Neutrophil (primary cell): Measurements from ENCODE around the gene COLEC12.

Experiments used
- H3K27ac ChIP-seq: fragments of 200-600 bp; sonication (generic); 2 replicates; pipeline ENCODE4 v1.5.1; 2016; ENCODE audit warnings: mild to moderate bottlenecking, moderate library complexity
- H3K27me3 ChIP-seq: fragments of 200-600 bp; sonication (generic); 2 replicates; pipeline ENCODE4 v1.6.0; 2016; ENCODE audit warnings: mild to moderate bottlenecking
- H3K36me3 ChIP-seq: fragments of 200-600 bp; sonication (generic); 2 replicates; pipeline ENCODE4 v1.5.1; 2017
- H3K4me1 ChIP-seq, 2 experiments: fragments of 200-600 bp in 1 of 2; sonication (generic) in 1 of 2; 1 replicate in 1 of 2; 2 replicates in 1 of 2; pipeline versions ENCODE4 v1.5.1 to v1.6.1; 2013 to 2016; ENCODE audit warnings: low read depth in 1 of 2, low read length in 1 of 2, mild to moderate bottlenecking in 1 of 2, moderate library complexity in 1 of 2; ENCODE audit not compliant: control insufficient read depth in 1 of 2, insufficient read depth in 1 of 2
- H3K4me3 ChIP-seq, 2 experiments: fragments of 200-600 bp in 1 of 2; sonication (generic) in 1 of 2; 1 replicate in 1 of 2; 2 replicates in 1 of 2; pipeline ENCODE4 v1.5.1; 2013 to 2016; ENCODE audit warnings: low read depth in 1 of 2, low read length in 1 of 2, mild to moderate bottlenecking in 1 of 2, moderate library complexity in 1 of 2
- H3K9me3 ChIP-seq: fragments of 200-600 bp; sonication (generic); 2 replicates; pipeline ENCODE4 v1.5.1; 2016
- CTCF ChIP-seq: fragments of 200-600 bp; sonication (generic); IDR thresholded peaks from 2 replicates; pipeline ENCODE4 v1.5.1; 2016; ENCODE audit warnings: antibody characterized with exemption

The COLEC12 gene

DNA sequence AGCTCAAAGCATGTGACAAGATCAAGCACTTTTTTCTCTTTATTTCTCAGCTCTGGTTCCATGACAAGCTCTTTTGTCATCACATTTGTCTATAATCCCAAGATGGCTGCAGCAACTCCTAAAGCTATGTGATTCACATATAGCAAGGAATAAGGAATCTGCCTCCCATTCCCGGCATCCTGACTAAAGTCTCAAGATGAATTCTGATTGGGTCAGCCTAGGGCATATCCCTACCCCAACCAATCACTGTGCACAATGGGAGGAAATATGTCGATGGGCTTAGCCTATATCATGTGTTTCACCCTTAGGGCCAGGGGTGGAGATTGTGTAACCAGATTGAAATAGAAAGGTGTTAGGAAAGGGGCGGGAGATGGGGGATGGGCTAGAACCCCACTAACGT, 23.1 kb upstream of the COLEC12 start:
- Histone ChIP-seq H3K27me3 (peaks cover 3% of the 10 kb centered on the region), H3K4me3 (no peak overlapping the region), H3K27ac (no peak overlapping the region), H3K9me3 (no peaks in the 10 kb centered on the region), H3K4me1 (no peaks in the 10 kb centered on the region), H3K36me3 (no peaks in the 10 kb centered on the region)
- no peak for TF ChIP-seq CTCF

DNA sequence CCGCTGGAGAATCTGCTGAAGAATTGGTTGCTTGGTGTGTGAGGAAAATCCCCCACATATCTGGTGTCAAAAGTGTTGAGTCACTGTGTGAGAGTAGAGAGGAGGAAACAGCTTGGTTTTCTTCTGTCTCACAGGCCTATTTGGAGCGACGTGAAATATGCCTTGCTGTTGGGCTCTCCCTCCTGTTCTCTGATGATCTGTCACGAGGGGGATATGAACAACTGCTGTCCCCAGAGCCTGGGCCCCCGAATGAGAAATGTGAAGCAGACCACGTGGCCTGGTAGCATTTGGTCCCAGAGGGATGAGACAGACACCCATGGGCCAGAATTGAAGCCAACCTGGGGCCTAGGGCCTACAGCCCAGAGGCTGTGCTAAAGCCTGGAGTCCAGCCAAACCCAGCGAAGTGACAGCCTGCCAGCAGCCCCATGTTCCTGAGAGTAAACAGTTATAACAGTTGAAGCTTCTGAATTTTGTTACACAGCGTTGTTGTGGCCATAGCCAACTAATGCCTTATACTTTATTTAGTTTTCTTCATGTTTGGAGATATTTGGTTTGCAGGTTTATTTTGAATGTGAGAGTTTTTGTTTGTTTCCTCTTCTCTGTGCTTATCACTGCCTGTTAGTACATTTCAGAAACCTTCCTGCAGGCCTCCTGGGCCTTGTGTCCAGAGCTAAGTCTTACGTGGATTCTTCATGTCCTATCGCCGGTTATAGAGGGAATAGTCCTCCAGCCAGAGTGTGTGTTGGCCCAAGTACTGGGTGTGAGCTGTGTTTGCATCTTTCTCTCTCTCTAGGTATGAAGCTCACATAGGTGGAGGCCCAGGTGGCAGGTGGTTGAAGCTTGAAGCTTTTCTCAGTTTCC, 18.7 kb upstream of the COLEC12 start:
- Histone ChIP-seq H3K27me3 (peaks cover 16% of the 10 kb centered on the region), H3K36me3 (no peaks in the 10 kb centered on the region), H3K9me3 (no peaks in the 10 kb centered on the region), H3K4me3 (no peak overlapping the region), H3K27ac (no peak overlapping the region), H3K4me1 (no peaks in the 10 kb centered on the region)
- no peak for TF ChIP-seq CTCF

DNA sequence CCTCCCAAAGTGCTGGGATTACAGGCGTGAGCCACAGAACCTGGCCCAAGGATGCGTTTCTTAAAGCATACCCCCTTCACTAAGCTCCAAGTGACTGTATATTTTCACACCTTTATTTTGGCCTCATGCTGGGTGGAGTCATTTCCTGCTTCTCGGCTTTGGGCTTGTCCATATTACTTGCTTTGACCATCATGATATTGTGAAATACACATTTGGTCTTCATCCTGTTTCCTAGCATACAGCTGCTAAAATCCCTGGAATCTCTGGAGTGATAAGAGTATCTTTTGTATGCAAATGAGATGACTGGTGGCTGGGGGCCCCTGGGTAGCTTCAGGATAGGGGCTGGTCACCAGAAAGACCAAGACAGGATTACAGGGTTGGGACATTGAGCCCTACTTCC, 17.6 kb upstream of the COLEC12 start:
- Histone ChIP-seq H3K4me1 (no peaks in the 10 kb centered on the region), H3K27ac (no peak overlapping the region), H3K9me3 (no peaks in the 10 kb centered on the region)

GRCh38 chr18:515838-516237, 15.3 kb upstream of the COLEC12 start:
- Histone ChIP-seq H3K36me3 (no peaks in the 10 kb centered on the region), H3K9me3 (no peaks in the 10 kb centered on the region), H3K27ac (no peak overlapping the region), H3K4me1 (no peaks in the 10 kb centered on the region), H3K27me3 (peaks cover 16% of the 10 kb centered on the region), H3K4me3 (no peak overlapping the region)
- TF ChIP-seq CTCF = no peak

More for the DNA sequence above, 17.6 kb upstream of the COLEC12 start:
- Histone ChIP-seq H3K4me3 (no peak overlapping the region), H3K36me3 (no peaks in the 10 kb centered on the region), H3K27me3 (peaks cover 16% of the 10 kb centered on the region)
- no peak for TF ChIP-seq CTCF

- Histone ChIP-seq H3K4me1 (no peaks in the 10 kb centered on the region), H3K36me3 (no peaks in the 10 kb centered on the region), H3K27me3 (peaks cover 16% of the 10 kb centered on the region), H3K9me3 (no peaks in the 10 kb centered on the region), H3K4me3 (no peak overlapping the region), H3K27ac (no peak overlapping the region)
- TF ChIP-seq CTCF = no peak
Observed at GRCh38 chr18:515156-515815, 14.8 kb upstream of the COLEC12 start.
